Heart right ventricle (tissue), 16 donors: Measurements from ENCODE around the gene STOML2. TPM values are rescaled to one million over a fixed set of nuclear protein-coding genes. Genes with fewer than 3 reads are reported as not detected.

ENCODE experiments used
- ATAC-seq, 8 donors: fragments of 200-7000 bp; cut with Tn5 transposase; one replicate each; pipeline ENCODE4 v1.9.1; 2020; ENCODE audit warnings: mild to moderate bottlenecking in 8 of 8, moderate library complexity in 8 of 8, moderate number of reproducible peaks in 1 of 8
- DNase-seq, 2 donors: peaks; one replicate each; pipeline ENCODE4 v3.0.0-alpha.2; 2020
- H3K27ac ChIP-seq, 10 donors: fragments of 200-600 bp; sonication (generic) in 2 of 10; one replicate each; pipeline versions ENCODE4 v1.5.0 to v1.8.0; 2020 to 2022; ENCODE audit warnings: mild to moderate bottlenecking in 3 of 10
- H3K27me3 ChIP-seq, 7 donors: fragments of 200-600 bp; one replicate each; pipeline ENCODE4 v1.8.0; 2021 to 2022; ENCODE audit warnings: mild to moderate bottlenecking in 2 of 7
- H3K36me3 ChIP-seq, 9 donors: fragments of 200-600 bp; sonication (generic) in 1 of 9; one replicate each; pipeline versions ENCODE4 v1.5.0 to v1.8.0; 2020 to 2022; ENCODE audit warnings: mild to moderate bottlenecking in 2 of 9
- H3K4me1 ChIP-seq, 9 donors: fragments of 200-600 bp; sonication (generic) in 1 of 9; one replicate each; pipeline versions ENCODE4 v1.5.0 to v1.8.0; 2020 to 2022; ENCODE audit warnings: mild to moderate bottlenecking in 4 of 9
- H3K4me3 ChIP-seq, 10 donors: fragments of 200-600 bp; sonication (generic) in 2 of 10; one replicate each; pipeline versions ENCODE4 v1.5.0 to v1.8.0; 2020 to 2022; ENCODE audit warnings: mild to moderate bottlenecking in 7 of 10, moderate library complexity in 2 of 10
- H3K9me3 ChIP-seq, 11 donors: fragments of 200-600 bp in 10 of 11; sonication (generic) in 2 of 11; one replicate each; pipeline versions ENCODE4 v1.5.0 to v1.8.0; 2013 to 2022; ENCODE audit warnings: mild to moderate bottlenecking in 2 of 11, control low read depth in 1 of 11, moderate library complexity in 1 of 11
- CTCF ChIP-seq, 9 donors: fragments of 200-600 bp; sonication (generic) in 2 of 9; IDR thresholded peaks; one replicate each; pipeline versions ENCODE4 v1.5.0 to v1.8.0; 2021 to 2022; ENCODE audit warnings: antibody characterized with exemption in 9 of 9, mild to moderate bottlenecking in 5 of 9, moderate library complexity in 1 of 9
- WGBS, 2 donors: extraction: QIAGEN DNeasy Blood & Tissue Kit; methylation state at CpG; one replicate each; pipeline ENCODE4 v1.1.7; 2013; ENCODE audit warnings: inconsistent platforms in 1 of 2; 5-methylcytosine and 5-hydroxymethylcytosine counted together
- intact Hi-C, 10 donors: fragments of 100-400 bp; cut with DNase I; formaldehyde crosslinking; loops; one replicate each; pipeline versions ENCODE4 v1.11.1 to v1.14.2; 2022
- polyA plus RNA-seq, 2 donors: library from polyadenylated mRNA; stranded (reverse); fragments of 200-250 nt; gene quantifications; one replicate each; pipeline ENCODE4 v1.2.3, GENCODE V29; 2013
- total RNA-seq, 10 donors: library from RNA; stranded (reverse); fragmentation: NEBNext Ultra II Directional in 3 of 10; extraction: Animal tissue kit (Norgen Biotek cat#: 25700) in 3 of 10; gene quantifications; one replicate each; pipeline versions ENCODE4 v1.2.1 to v1.2.4, GENCODE V29; 2021 to 2023
- donor health status: Arrhythmogenic right ventricular cardiomyopathy.
- donor health status: ischemic (EF 13 %, LVEDD 7.1; RV severe dilation, severe dysfunction).
- donor health status: healthy with polysubstance abuse.
- donor health status: DM: no; HTN: yes; CAD: no.
- donor health status: DM: no; HTN: no; CAD: no.
- donor health status: ischemic (EF 25% LVEDD 6.9; RV normal size, moderate dysfunction).
- donor health status: ischemic (EF 25% LVEDD 5.7; RV mildly dilated, moderate dysfunction).
- donor health status: healthy.
- donor health status: DM: yes; HTN: yes; CAD: no.
- donor health status: Ischemic cardiomyopathy.
- donor health status: ischemic (EF 35%, LVEDD 5.7; RV mildly dilated, moderate dysfunction).
- donor health status: nonischemic (EF 11% LVEDD 7.7; RV severe dilation, severe dysfunction).
- donor health status: DM: yes; HTN: yes; CAD: no.
- donor health status: PGD.
- donor health status: ischemic (EF 29% LVEDD 5.4; RV normal size, mild dysfunction).
- donor health status: nonischemic (EF 23%, LVEDD 6.1; RV moderate dilation, normal function).

STOML2 gene
- total and polyA plus RNA-seq, 12 donors: 43.7 to 153 (median 127) TPM

- Histone ChIP-seq H3K9me3 (no peaks in the 10 kb centered on the region), H3K4me3 (peak overlapping the region; percentile 36 to 88 (median 71)), H3K27me3 (no peaks in the 10 kb centered on the region), H3K27ac (peak overlapping the region in 9 of 10 donors; percentile 55 to 83 (median 69)), H3K4me1 (peaks cover 0 to 23% (median 14%) of the 10 kb centered on the region in 9 donors), H3K36me3 (peaks cover 0 to 31% (median 0%) of the 10 kb centered on the region in 9 donors)
- DNase-seq (no peak), ATAC-seq (no peak)
- no peak for TF ChIP-seq CTCF (IDR thresholded peaks at IDR 0.05)
- intact Hi-C loops: loop anchor here in 1 of 10 donors (10.0 kb wide), 1 partner anchor 84 kb away; no protein-coding TSS in a partner anchor
- 5 to 8% methylated on average over 10 of the region's 10 CpGs for WGBS, 2 donors
These were observed 23.9 kb downstream of the STOML2 start for GRCh38 chr9:35079041-35079425.

- Histone ChIP-seq H3K27ac (no peak overlapping the region), H3K27me3 (no peaks in the 10 kb centered on the region), H3K9me3 (no peaks in the 10 kb centered on the region), H3K4me3 (no peak overlapping the region), H3K36me3 (peaks cover 0 to 37% (median 0%) of the 10 kb centered on the region in 9 donors), H3K4me1 (peaks cover 0 to 25% (median 15%) of the 10 kb centered on the region in 9 donors)
- WGBS, 2 donors: 70 to 80% methylated on average over 4 of the region's 4 CpGs
- intact Hi-C loops: loop anchor here in 1 of 10 donors (10.0 kb wide), 1 partner anchor 83 kb away; no protein-coding TSS in a partner anchor
- DNase-seq (no peak), ATAC-seq (no peak)
- TF ChIP-seq CTCF (IDR thresholded peaks at IDR 0.05): no peak
These were observed 24.9 kb downstream of the STOML2 start for GRCh38 chr9:35078066-35078465.

GRCh38 chr9:35076848-35077247 lies 26.1 kb downstream of the STOML2 start:
- DNase-seq: no peak
- Histone ChIP-seq H3K9me3 (no peaks in the 10 kb centered on the region), H3K4me1 (peaks cover 0 to 28% (median 17%) of the 10 kb centered on the region in 9 donors), H3K27me3 (no peaks in the 10 kb centered on the region), H3K27ac (no peak overlapping the region), H3K4me3 (no peak overlapping the region), H3K36me3 (peaks cover 0 to 37% (median 0%) of the 10 kb centered on the region in 9 donors)
- intact Hi-C loops: loop anchor here in 1 of 10 donors (10.0 kb wide), 1 partner anchor 82 kb away; no protein-coding TSS in a partner anchor
- TF ChIP-seq CTCF (IDR thresholded peaks at IDR 0.05): no peak
- WGBS, 2 donors: 98 to 99% methylated on average over 4 of the region's 4 CpGs
- ATAC-seq: no peak

GRCh38 chr9:35075358-35075757 lies 27.6 kb downstream of the STOML2 start:
- 98 to 100% methylated on average over 4 of the region's 4 CpGs for WGBS, 2 donors
- intact Hi-C loops: loop anchor here in 1 of 10 donors (10.0 kb wide), 1 partner anchor 81 kb away; no protein-coding TSS in a partner anchor
- Histone ChIP-seq H3K4me1 (peaks cover 0 to 35% (median 23%) of the 10 kb centered on the region in 9 donors), H3K27ac (no peak overlapping the region), H3K9me3 (no peaks in the 10 kb centered on the region), H3K4me3 (no peak overlapping the region), H3K27me3 (no peaks in the 10 kb centered on the region), H3K36me3 (peaks cover 0 to 42% (median 0%) of the 10 kb centered on the region in 9 donors)
- no peak for TF ChIP-seq CTCF (IDR thresholded peaks at IDR 0.05)
- no peak for ATAC-seq
- no peak for DNase-seq
